Measurements from ENCODE around the gene GPR158.

GPR158 gene

DNA sequence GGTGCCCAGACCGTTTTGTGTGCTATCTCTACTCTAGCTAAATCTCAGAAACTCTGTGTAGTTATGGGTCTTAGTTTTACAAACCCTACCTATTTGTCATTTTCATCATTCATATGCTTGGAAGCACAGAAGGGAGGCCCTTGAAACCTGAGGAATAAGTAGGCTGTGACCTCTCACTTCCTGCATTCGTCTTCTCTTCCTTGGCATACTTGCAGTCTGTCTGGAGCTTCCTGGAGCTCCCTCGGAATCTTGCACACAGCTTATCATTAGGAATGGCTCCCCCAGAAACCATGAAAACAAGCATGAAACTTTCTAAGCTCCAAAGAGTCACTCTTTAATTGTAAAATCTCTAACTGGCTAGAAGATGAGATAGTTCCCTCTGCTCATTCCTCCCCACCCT is 382.3 kb downstream of the GPR158 start:
- TF ChIP-seq CTCF (conservative IDR thresholded peaks at IDR 0.05; ENCODE audit: low read length) (no peak), EZH2phosphoT487 (IDR thresholded peaks at IDR 0.05; ENCODE audit: borderline replicate concordance) (no peak)
- H3K4me2 ChIP-seq (ENCODE audit: low read depth, low read length, poor library complexity, severe bottlenecking): no peak overlapping the region
- H3F3A ChIP-seq (ENCODE audit: low read depth): no peaks in the 10 kb centered on the region
- H4K20me1 ChIP-seq (ENCODE audit: insufficient read depth, low read length, poor library complexity, severe bottlenecking): no peaks in the 10 kb centered on the region
- no peaks in the 10 kb centered on the region for H3K9me2 ChIP-seq (replicated peaks; ENCODE audit: low read depth, low read length)
- H3K4me3 ChIP-seq (ENCODE audit: low read length, poor library complexity, severe bottlenecking): no peak overlapping the region
- H3K4me1 ChIP-seq (ENCODE audit: insufficient read depth, low read length, poor library complexity, severe bottlenecking): no peaks in the 10 kb centered on the region
- no peak overlapping the region for H3K9ac ChIP-seq (ENCODE audit: low read depth, low read length, poor library complexity, severe bottlenecking)
- H3K36me3 ChIP-seq (ENCODE audit: insufficient read depth, low read length): no peaks in the 10 kb centered on the region
- H3K9me3 ChIP-seq (ENCODE audit: insufficient read depth, low read depth, low read length): no peaks in the 10 kb centered on the region
- no peaks in the 10 kb centered on the region for H3K79me2 ChIP-seq (ENCODE audit: insufficient read depth, low read length)
- no peak overlapping the region for H2AFZ ChIP-seq (ENCODE audit: low read length)
- no peaks in the 10 kb centered on the region for H3K27me3 ChIP-seq (ENCODE audit: insufficient read depth, low read length, poor library complexity, severe bottlenecking)

DNA sequence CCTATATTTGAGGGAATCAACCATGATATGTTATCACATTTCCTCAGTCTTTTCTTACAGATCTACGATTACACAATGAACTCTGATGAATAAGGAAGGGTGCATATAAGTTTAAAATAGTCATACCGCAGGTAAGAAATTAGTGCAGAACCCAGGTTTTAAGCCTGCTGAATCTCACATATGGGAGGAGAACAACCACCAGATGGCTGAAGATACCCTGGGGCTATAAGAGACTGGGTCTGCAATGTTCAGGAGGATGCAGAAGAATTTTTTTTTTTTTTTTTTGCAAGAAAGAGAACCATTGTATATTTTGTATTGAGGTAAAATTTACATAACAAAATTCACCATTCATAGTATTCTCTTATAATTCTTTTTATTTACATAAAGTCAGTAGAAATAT is 387.0 kb downstream of the GPR158 start:
- Histone ChIP-seq H3K9me2 (replicated peaks; ENCODE audit: low read depth, low read length) (no peaks in the 10 kb centered on the region), H3K4me2 (ENCODE audit: low read depth, low read length, poor library complexity, severe bottlenecking) (no peak overlapping the region), H3K36me3 (ENCODE audit: insufficient read depth, low read length) (no peaks in the 10 kb centered on the region), H3K4me3 (ENCODE audit: low read length, poor library complexity, severe bottlenecking) (no peak overlapping the region), H2AFZ (ENCODE audit: low read length) (no peak overlapping the region), H3K9ac (ENCODE audit: low read depth, low read length, poor library complexity, severe bottlenecking) (no peak overlapping the region), H3K27me3 (ENCODE audit: insufficient read depth, low read length, poor library complexity, severe bottlenecking) (no peaks in the 10 kb centered on the region), H3K79me2 (ENCODE audit: insufficient read depth, low read length) (no peaks in the 10 kb centered on the region), H4K20me1 (ENCODE audit: insufficient read depth, low read length, poor library complexity, severe bottlenecking) (no peaks in the 10 kb centered on the region), H3F3A (ENCODE audit: low read depth) (no peaks in the 10 kb centered on the region), H3K4me1 (ENCODE audit: insufficient read depth, low read length, poor library complexity, severe bottlenecking) (no peaks in the 10 kb centered on the region), H3K9me3 (ENCODE audit: insufficient read depth, low read depth, low read length) (no peaks in the 10 kb centered on the region)
- TF ChIP-seq EZH2phosphoT487 (IDR thresholded peaks at IDR 0.05; ENCODE audit: borderline replicate concordance): no peak
- TF ChIP-seq CTCF (conservative IDR thresholded peaks at IDR 0.05; ENCODE audit: low read length): no peak

DNA sequence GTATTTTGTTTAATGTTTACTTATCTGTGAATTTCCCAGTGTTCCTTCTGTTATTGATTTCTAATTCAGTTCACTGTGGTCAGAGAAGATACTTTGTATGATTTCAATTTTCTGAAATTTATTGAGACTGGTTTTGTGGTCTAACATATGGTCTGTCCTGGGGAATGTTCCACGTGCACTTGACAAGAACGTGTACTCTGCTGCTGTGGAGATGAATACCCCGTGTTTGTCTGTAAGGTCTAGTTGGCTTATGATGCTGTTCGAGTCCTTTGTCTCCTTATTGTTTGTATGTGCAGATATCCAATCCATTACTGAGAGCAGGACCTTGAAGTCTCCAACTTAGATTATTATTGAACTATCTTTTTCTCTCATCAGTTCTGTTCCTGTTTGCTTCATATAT is 387.7 kb downstream of the GPR158 start:
- Histone ChIP-seq H3K9ac (ENCODE audit: low read depth, low read length, poor library complexity, severe bottlenecking) (no peak overlapping the region), H4K20me1 (ENCODE audit: insufficient read depth, low read length, poor library complexity, severe bottlenecking) (no peaks in the 10 kb centered on the region), H3K4me3 (ENCODE audit: low read length, poor library complexity, severe bottlenecking) (no peak overlapping the region), H3K9me2 (replicated peaks; ENCODE audit: low read depth, low read length) (no peaks in the 10 kb centered on the region), H3K27me3 (ENCODE audit: insufficient read depth, low read length, poor library complexity, severe bottlenecking) (no peaks in the 10 kb centered on the region), H3K4me1 (ENCODE audit: insufficient read depth, low read length, poor library complexity, severe bottlenecking) (no peaks in the 10 kb centered on the region), H3K9me3 (ENCODE audit: insufficient read depth, low read depth, low read length) (no peaks in the 10 kb centered on the region), H2AFZ (ENCODE audit: low read length) (no peak overlapping the region), H3K4me2 (ENCODE audit: low read depth, low read length, poor library complexity, severe bottlenecking) (no peak overlapping the region), H3K79me2 (ENCODE audit: insufficient read depth, low read length) (no peaks in the 10 kb centered on the region), H3F3A (ENCODE audit: low read depth) (no peaks in the 10 kb centered on the region), H3K36me3 (ENCODE audit: insufficient read depth, low read length) (no peaks in the 10 kb centered on the region)
- no peak for TF ChIP-seq CTCF (conservative IDR thresholded peaks at IDR 0.05; ENCODE audit: low read length)
- TF ChIP-seq EZH2phosphoT487 (IDR thresholded peaks at IDR 0.05; ENCODE audit: borderline replicate concordance): no peak
